ENCODE data around the gene DDIT4. TPM values are rescaled to one million over a fixed set of nuclear protein-coding genes. Genes with fewer than 3 reads are reported as not detected.
"Not testable (repeated sequence)": the region's sequence is repeated elsewhere in the genome, so short reads cannot be mapped to it uniquely, and the experiment has no call there.

The DDIT4 gene
- total RNA-seq, 4 donors from 2014 or later, result 93.0 to 309 (median 134) TPM

DNA sequence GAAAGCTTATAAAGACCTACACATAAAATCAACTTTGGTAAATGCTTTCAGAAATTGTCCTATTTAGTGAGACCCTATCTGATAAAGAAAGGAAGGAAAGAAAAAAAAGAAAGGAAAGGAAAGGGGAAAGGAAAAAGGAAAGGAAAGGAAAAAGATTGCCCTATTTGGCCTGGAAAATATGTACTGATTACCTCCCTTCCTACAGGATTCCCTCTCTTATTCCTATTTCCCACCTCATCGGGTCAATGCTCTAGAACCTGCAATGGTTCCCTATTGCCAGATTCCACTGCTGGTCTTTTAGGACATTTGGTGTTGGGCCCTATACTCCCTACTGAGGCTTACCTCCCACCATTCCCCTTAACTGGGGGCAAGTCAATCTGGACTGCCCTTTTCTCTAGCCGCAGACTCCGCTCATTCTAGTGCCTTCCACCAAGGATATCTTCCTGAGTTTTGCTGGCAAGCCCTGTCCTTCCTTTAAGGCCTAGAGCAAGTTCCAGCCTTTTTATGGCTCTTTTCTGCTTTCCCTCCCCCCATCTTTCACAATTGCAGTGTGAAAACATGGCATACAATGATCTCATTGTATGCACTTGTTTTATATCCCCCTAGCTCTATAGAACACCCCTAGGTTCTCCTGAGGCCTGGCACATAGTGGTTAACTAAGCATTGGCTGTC lies 4.4 kb downstream of the DDIT4 start:
- Histone ChIP-seq H3K4me3 (replicated peaks in 1 of 3) (no peak overlapping the region), H3K27ac (peak overlapping the region; percentile 98 to 99 (median 98)), H3K27me3 (no peaks in the 10 kb centered on the region), H3K9me3 (no peaks in the 10 kb centered on the region), H3K4me1 (peaks cover 28 to 34% of the 10 kb centered on the region in 2 donors), H3K36me3 (peaks cover 12 to 20% of the 10 kb centered on the region in 2 donors)
- 94 to 95% methylated on average over 3 of the region's 3 CpGs for WGBS, 2 donors
- TF ChIP-seq, protein P1, sequence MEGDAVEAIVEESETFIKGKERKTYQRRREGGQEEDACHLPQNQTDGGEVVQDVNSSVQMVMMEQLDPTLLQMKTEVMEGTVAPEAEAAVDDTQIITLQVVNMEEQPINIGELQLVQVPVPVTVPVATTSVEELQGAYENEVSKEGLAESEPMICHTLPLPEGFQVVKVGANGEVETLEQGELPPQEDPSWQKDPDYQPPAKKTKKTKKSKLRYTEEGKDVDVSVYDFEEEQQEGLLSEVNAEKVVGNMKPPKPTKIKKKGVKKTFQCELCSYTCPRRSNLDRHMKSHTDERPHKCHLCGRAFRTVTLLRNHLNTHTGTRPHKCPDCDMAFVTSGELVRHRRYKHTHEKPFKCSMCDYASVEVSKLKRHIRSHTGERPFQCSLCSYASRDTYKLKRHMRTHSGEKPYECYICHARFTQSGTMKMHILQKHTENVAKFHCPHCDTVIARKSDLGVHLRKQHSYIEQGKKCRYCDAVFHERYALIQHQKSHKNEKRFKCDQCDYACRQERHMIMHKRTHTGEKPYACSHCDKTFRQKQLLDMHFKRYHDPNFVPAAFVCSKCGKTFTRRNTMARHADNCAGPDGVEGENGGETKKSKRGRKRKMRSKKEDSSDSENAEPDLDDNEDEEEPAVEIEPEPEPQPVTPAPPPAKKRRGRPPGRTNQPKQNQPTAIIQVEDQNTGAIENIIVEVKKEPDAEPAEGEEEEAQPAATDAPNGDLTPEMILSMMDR (IDR thresholded peaks at IDR 0.05), result no peak
- no peak for TF ChIP-seq POLR2A (IDR thresholded peaks at IDR 0.05)
- intact Hi-C loops (cut with DNase I), result loop anchor here (5.0 kb wide), 1 partner anchor 49 kb away; no protein-coding TSS in a partner anchor
- DNase-seq, result no peak

DNA sequence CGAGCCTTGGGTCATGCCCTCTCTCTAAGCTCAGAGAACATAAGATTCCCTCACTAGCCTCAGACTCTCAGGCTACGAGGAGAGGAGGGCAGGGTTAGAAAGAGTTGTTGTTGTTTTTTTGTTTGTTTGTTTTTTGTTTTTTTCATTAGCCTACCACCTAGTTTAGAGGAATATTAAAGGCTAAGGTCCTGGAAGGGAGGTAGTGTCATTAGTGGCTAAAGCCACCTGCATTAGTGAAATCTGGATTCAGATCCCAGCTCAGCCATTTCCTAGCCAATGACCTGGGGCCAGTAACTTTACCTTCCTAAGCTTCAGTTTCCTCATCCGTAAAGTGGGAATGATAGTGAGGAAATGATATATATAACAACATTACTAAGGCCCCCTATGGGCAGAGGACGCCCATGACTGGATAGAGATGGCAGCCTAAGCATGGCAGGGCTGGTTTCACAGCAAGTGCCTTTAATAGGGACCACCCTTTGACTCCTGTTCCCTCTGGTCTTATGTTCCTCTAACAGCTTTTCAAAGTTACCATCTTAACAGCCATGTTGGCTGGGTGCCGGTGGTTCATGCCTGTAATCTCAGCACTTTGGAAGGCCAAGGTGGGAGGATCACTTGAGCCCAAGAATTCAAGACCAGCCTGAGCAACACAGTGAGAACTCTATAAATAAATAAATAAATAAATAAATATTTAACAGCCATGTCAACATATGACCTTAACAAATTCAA lies 5.1 kb downstream of the DDIT4 start:
- no peak for DNase-seq
- WGBS, 2 donors, result 93 to 96% methylated on average over 5 of the region's 5 CpGs
- no peak overlapping the region for H3K4me3 ChIP-seq (replicated peaks in 1 of 3)
- TF ChIP-seq, protein P1 (IDR thresholded peaks at IDR 0.05), result no peak
- no peak for TF ChIP-seq POLR2A (IDR thresholded peaks at IDR 0.05)
- intact Hi-C loops (cut with DNase I), result loop anchor here (5.0 kb wide), 1 partner anchor 48 kb away; no protein-coding TSS in a partner anchor
- H3K27me3 ChIP-seq, result no peaks in the 10 kb centered on the region
- peaks cover 28 to 34% of the 10 kb centered on the region in 2 donors for H3K4me1 ChIP-seq
- H3K27ac ChIP-seq, result peak overlapping the region in 1 of 3 donors; percentile 98
- no peaks in the 10 kb centered on the region for H3K9me3 ChIP-seq
- H3K36me3 ChIP-seq, result peaks cover 12 to 20% of the 10 kb centered on the region in 2 donors

DNA sequence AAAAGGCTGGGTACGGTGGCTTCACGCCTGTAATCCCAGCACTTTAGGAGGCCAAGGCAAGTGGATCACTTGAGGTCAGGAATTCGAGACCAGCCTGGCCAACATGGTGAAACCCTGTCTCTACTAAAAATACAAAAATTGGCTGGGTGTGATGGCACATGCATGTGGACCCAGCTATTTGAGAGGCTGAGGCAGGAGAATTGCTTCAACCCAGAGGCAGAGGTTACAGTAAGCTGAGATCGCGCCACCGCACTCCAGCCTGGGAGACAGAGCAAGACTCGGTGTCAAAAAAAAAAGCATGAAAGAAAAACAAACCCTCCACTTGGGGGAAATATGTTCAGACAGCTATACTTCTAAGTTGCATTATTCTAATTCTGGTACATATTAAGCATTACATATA lies 5.9 kb downstream of the DDIT4 start:
- H3K27ac ChIP-seq; H3K9me3 ChIP-seq; H3K4me3 ChIP-seq (replicated peaks in 1 of 3); DNase-seq; H3K27me3 ChIP-seq: not testable (repeated sequence)
- Histone ChIP-seq H3K4me1 (peaks cover 27 to 32% of the 10 kb centered on the region in 2 donors), H3K36me3 (peaks cover 11 to 19% of the 10 kb centered on the region in 2 donors)
- intact Hi-C loops (cut with DNase I), result loop anchor here (5.0 kb wide), 1 partner anchor 48 kb away; no protein-coding TSS in a partner anchor
- 87% methylated on average over 7 of the region's 7 CpGs for WGBS, 2 donors

DNA sequence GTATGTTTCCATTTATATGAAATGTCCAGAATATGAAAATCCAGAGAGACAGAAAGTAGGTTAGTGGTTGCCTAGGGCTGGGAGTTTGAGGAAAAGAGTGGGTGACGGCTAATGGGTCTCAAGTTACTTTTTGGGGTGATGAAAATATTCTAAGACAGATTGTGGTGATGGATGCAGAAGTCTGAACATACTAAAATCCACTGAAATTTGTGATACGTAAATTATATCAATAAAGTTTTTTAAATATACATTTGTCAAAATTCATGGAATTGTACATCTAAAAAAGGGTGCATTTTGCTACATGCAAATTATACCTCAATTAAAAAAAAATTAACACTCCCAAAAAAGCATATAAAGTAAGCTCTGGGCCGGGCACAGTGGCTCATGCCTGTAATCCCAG lies 9.4 kb downstream of the DDIT4 start:
- Histone ChIP-seq H3K36me3 (no peaks in the 10 kb centered on the region), H3K4me3 (replicated peaks in 1 of 3) (no peak overlapping the region), H3K27ac (no peak overlapping the region), H3K4me1 (peaks cover 16 to 18% of the 10 kb centered on the region in 2 donors), H3K9me3 (no peaks in the 10 kb centered on the region), H3K27me3 (no peaks in the 10 kb centered on the region)
- no peak for TF ChIP-seq POLR2A (IDR thresholded peaks at IDR 0.05)
- TF ChIP-seq, protein P1 (IDR thresholded peaks at IDR 0.05), result no peak
- 64 to 83% methylated on average over 3 of the region's 3 CpGs for WGBS, 2 donors
- DNase-seq, result no peak
- intact Hi-C loops (cut with DNase I), result no loop called here

DNA sequence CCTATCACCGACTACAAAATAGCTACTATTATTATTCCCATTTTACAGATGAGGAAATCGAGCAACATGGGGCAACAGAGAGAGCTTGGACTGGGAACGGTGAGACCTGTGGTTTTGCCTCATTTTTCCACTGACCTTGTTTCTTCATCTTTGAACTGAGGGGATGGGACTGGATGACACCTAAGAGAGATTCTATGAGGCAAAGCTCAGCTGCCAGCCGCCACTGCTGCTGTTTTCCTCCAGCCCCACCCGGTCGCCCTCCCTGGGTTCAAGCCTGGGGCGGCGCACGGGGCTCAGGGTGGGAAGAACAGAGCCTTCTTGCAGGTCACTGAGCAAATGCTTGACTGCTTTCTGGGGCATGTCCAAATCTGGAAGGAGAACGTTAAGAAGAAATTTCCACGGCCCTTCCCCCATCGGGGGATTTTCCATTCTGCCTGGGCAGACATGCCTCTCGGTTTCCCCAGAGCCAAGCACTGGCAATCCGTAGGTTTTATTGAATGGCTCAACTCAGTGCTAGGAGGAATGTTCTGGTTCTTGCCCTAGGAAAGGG lies 12.3 kb downstream of the DDIT4 start:
- Histone ChIP-seq H3K27ac (peak overlapping the region; percentile 77 to 91 (median 88)), H3K36me3 (no peaks in the 10 kb centered on the region)
- peak; percentile 95 to 96 for DNase-seq

More for the DNA sequence above, 12.3 kb downstream of the DDIT4 start:
- TF ChIP-seq, protein P1 (IDR thresholded peaks at IDR 0.05), result peak in 1 of 6 experiments; percentile 20
- peak in 1 of 2 donors; percentile 46 for TF ChIP-seq POLR2A (IDR thresholded peaks at IDR 0.05)
- Histone ChIP-seq H3K27me3 (no peaks in the 10 kb centered on the region), H3K9me3 (no peaks in the 10 kb centered on the region), H3K4me3 (replicated peaks in 1 of 3) (no peak overlapping the region), H3K4me1 (peaks cover 16 to 18% of the 10 kb centered on the region in 2 donors)
- intact Hi-C loops (cut with DNase I), result no loop called here
- 35 to 42% methylated on average over 10 to 14 of the region's 14 CpGs for WGBS, 2 donors
